Parathyroid adenoma (tissue), 2 donors: Measurements from ENCODE around the gene C2CD5.

Experiments
- H2AFZ ChIP-seq: fragments of 300-600 bp; sonication (generic); one replicate; pipeline ENCODE4 v1.7.0; 2017; ENCODE audit warnings: antibody characterized with exemption, mild to moderate bottlenecking
- H3K27ac ChIP-seq: fragments of 300-600 bp; sonication (generic); one replicate; pipeline ENCODE4 v1.7.0; 2017
- H3K27me3 ChIP-seq: fragments of 300-600 bp; sonication (generic); one replicate; pipeline ENCODE4 v1.7.0; 2017; ENCODE audit warnings: low read length; ENCODE audit not compliant: control insufficient read depth, insufficient read depth
- H3K36me3 ChIP-seq: fragments of 300-600 bp; sonication (generic); one replicate; pipeline ENCODE4 v1.7.0; 2017; ENCODE audit warnings: low read length; ENCODE audit not compliant: control insufficient read depth, insufficient read depth
- H3K4me1 ChIP-seq: fragments of 300-600 bp; sonication (generic); one replicate; pipeline ENCODE4 v1.7.0; 2017; ENCODE audit warnings: control low read depth
- H3K4me2 ChIP-seq: fragments of 300-600 bp; sonication (generic); one replicate; pipeline ENCODE4 v1.7.0; 2017; ENCODE audit warnings: low read length
- H3K4me3 ChIP-seq: fragments of 300-600 bp; sonication (generic); one replicate; pipeline ENCODE4 v1.7.0; 2017; ENCODE audit warnings: low read depth, low read length
- H3K79me2 ChIP-seq: fragments of 300-600 bp; sonication (generic); one replicate; pipeline ENCODE4 v1.7.0; 2017; ENCODE audit warnings: control low read depth
- H3K9ac ChIP-seq: fragments of 300-600 bp; sonication (generic); one replicate; pipeline ENCODE4 v1.7.0; 2017; ENCODE audit warnings: mild to moderate bottlenecking
- H3K9me3 ChIP-seq: fragments of 300-600 bp; sonication (generic); one replicate; pipeline ENCODE4 v1.7.0; 2017; ENCODE audit warnings: low read length; ENCODE audit not compliant: control insufficient read depth
- TF ChIP-seq, protein P1 (sequence below): fragments of 300-600 bp; sonication (generic); IDR thresholded peaks from one replicate; pipeline ENCODE4 v1.7.0; 2017; ENCODE audit warnings: antibody characterized with exemption, mild to moderate bottlenecking
- donor health status: primary hyperparathyroidism.

The C2CD5 gene

DNA sequence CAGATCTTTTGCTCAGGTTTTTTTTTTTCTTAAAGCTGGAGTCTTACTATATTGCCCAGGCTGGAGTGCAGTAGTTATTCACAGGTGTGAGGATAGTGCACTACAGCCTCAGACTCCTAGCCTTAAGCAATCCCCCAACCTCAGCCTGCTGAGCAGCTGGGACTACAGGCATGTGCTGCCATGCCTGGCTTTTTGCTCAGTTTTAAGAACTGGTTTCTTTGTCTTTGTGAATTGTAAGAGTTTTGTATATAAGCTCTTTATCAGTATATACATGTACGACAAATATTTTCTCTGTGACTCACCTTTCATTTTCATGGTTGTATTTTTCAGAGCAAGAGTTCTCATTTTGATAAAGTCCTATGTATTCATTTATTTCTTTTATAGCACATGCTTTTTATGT lies 33.3 kb upstream of the C2CD5 start:
- no peak overlapping the region for H3K4me3 ChIP-seq
- no peak overlapping the region for H3K27ac ChIP-seq
- H3K9ac ChIP-seq, result no peak overlapping the region
- no peaks in the 10 kb centered on the region for H3K4me1 ChIP-seq
- H3K27me3 ChIP-seq, result no peaks in the 10 kb centered on the region
- TF ChIP-seq, protein P1, sequence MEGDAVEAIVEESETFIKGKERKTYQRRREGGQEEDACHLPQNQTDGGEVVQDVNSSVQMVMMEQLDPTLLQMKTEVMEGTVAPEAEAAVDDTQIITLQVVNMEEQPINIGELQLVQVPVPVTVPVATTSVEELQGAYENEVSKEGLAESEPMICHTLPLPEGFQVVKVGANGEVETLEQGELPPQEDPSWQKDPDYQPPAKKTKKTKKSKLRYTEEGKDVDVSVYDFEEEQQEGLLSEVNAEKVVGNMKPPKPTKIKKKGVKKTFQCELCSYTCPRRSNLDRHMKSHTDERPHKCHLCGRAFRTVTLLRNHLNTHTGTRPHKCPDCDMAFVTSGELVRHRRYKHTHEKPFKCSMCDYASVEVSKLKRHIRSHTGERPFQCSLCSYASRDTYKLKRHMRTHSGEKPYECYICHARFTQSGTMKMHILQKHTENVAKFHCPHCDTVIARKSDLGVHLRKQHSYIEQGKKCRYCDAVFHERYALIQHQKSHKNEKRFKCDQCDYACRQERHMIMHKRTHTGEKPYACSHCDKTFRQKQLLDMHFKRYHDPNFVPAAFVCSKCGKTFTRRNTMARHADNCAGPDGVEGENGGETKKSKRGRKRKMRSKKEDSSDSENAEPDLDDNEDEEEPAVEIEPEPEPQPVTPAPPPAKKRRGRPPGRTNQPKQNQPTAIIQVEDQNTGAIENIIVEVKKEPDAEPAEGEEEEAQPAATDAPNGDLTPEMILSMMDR, result no peak
- no peak overlapping the region for H3K4me2 ChIP-seq
- no peaks in the 10 kb centered on the region for H3K36me3 ChIP-seq
- H2AFZ ChIP-seq, result no peak overlapping the region
- H3K79me2 ChIP-seq, result no peaks in the 10 kb centered on the region
- H3K9me3 ChIP-seq, result no peaks in the 10 kb centered on the region

DNA sequence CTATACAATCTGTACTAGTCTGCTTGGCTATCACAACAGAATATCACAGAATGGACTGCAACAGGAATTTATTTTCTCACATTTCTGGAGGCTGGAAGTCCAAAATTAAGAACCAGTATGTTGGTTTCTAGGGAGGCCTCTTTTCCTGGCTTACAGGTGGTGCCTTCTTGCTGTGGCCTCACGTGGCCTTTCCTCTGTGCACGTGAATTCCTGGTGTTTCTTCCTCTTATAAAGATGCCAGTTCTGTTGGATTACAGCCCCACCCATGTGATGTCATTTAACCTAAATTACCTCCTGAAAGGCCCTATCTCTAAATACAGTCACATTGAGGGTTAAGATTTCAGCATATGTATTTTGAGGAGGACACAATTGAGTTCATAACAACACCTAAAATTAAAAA lies 32.1 kb upstream of the C2CD5 start:
- Histone ChIP-seq H3K36me3 (no peaks in the 10 kb centered on the region), H2AFZ (no peak overlapping the region)

DNA sequence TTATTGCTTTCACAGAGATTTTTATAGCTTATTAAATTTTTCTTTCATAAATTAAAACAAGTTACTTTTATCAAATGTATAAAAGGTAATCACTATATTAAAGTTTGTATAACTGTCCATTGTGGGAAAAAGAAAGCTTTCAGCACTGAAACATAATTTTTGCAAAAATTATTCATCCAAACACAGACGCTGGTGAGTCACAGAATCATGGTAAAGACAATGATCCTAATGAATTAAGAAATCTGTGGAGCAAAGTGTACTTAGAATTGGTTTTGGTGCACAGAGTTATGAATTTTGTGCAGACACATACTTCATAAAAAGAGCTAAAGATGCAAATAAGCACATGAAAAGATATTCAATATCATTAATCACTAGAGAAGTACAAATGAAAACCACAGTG lies 31.7 kb upstream of the C2CD5 start:
- H3K27ac ChIP-seq, result no peak overlapping the region
- H3K79me2 ChIP-seq, result no peaks in the 10 kb centered on the region
- TF ChIP-seq, protein P1, result no peak
- no peak overlapping the region for H3K4me2 ChIP-seq
- H3K4me1 ChIP-seq, result no peaks in the 10 kb centered on the region
- no peak overlapping the region for H3K9ac ChIP-seq
- no peaks in the 10 kb centered on the region for H3K36me3 ChIP-seq
- H3K27me3 ChIP-seq, result no peaks in the 10 kb centered on the region
- no peak overlapping the region for H3K4me3 ChIP-seq
- H3K9me3 ChIP-seq, result no peaks in the 10 kb centered on the region
- H2AFZ ChIP-seq, result no peak overlapping the region

More for the DNA sequence above, 32.1 kb upstream of the C2CD5 start:
- H3K9me3 ChIP-seq, result no peaks in the 10 kb centered on the region
- TF ChIP-seq, protein P1, result no peak
- no peaks in the 10 kb centered on the region for H3K79me2 ChIP-seq
- no peak overlapping the region for H3K4me3 ChIP-seq
- no peak overlapping the region for H3K4me2 ChIP-seq
- H3K27ac ChIP-seq, result no peak overlapping the region
- no peak overlapping the region for H3K9ac ChIP-seq
- H3K27me3 ChIP-seq, result no peaks in the 10 kb centered on the region
- no peaks in the 10 kb centered on the region for H3K4me1 ChIP-seq

DNA sequence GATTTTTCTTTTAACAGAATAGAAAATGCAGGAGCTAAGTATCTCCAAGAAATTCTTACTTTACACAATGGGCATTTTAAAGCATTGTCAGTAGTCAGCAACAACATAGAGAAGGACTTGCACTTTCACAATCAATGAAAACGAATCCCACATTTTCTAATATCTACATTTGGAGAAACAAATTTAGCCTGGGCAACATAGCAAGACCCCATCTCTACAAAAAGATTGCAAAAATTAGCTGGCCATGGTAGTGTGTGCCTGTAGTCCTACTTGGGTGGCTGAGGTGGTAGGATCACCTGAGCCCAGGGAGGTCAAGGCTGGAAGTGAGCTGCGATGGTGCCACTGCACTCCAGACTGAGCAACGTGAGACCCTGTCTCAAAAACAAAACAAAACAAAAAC lies 30.6 kb upstream of the C2CD5 start:
- Histone ChIP-seq H3K79me2 (no peaks in the 10 kb centered on the region), H3K9ac (no peak overlapping the region), H3K4me3 (no peak overlapping the region), H3K4me1 (no peaks in the 10 kb centered on the region), H3K36me3 (no peaks in the 10 kb centered on the region), H3K27ac (no peak overlapping the region), H3K27me3 (no peaks in the 10 kb centered on the region), H3K9me3 (no peaks in the 10 kb centered on the region), H2AFZ (no peak overlapping the region), H3K4me2 (no peak overlapping the region)
- TF ChIP-seq, protein P1, result no peak

DNA sequence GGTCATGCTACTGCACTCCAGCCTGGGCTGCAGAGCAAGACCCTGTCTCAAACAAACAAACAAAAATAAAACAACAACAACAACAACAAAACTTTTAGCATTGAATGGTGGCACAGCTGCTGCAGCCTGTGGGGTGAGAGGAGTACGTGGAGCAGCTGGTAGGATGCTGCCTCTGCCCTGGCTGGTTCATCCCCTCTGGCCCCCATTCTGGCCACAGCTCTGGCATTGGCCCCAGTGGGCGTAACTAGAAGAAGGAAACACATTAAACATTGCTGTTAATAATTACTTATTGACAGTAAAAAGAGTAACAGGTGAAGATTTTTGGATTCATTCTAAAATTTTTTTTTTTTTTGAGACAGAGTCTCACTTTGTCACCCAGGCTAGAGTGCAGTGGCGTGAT lies 28.8 kb upstream of the C2CD5 start:
- no peak overlapping the region for H3K27ac ChIP-seq
- H2AFZ ChIP-seq, result no peak overlapping the region
- no peaks in the 10 kb centered on the region for H3K9me3 ChIP-seq
- no peaks in the 10 kb centered on the region for H3K4me1 ChIP-seq
- H3K27me3 ChIP-seq, result no peaks in the 10 kb centered on the region
- no peaks in the 10 kb centered on the region for H3K36me3 ChIP-seq
- H3K79me2 ChIP-seq, result no peaks in the 10 kb centered on the region
- TF ChIP-seq, protein P1, result no peak
- no peak overlapping the region for H3K4me2 ChIP-seq
- no peak overlapping the region for H3K4me3 ChIP-seq
- no peak overlapping the region for H3K9ac ChIP-seq
